PFSK-1 (cell line): ENCODE results near the gene COPS8.

Experiments
- FOXP2 ChIP-seq: optimal IDR thresholded peaks from 2 replicates; pipeline ENCODE3; 2011; ENCODE audit warnings: borderline replicate concordance, control low read depth, inconsistent platforms; ENCODE audit not compliant: insufficient read depth; ENCODE audit errors: extremely low read length, extremely low read depth
- POLR2AphosphoS5 ChIP-seq: IDR thresholded peaks from 2 replicates; pipeline ENCODE4 v1.6.1; 2012; ENCODE audit warnings: low read depth, mild to moderate bottlenecking, control low read depth, low read length, moderate library complexity
- SIN3A ChIP-seq: IDR thresholded peaks from 2 replicates; pipeline ENCODE4 v1.6.1; 2012; ENCODE audit warnings: mild to moderate bottlenecking, low read length, moderate library complexity, borderline replicate concordance; ENCODE audit not compliant: insufficient read depth
- TAF1 ChIP-seq: IDR thresholded peaks from 2 replicates; pipeline ENCODE4 v1.6.1; 2012; ENCODE audit warnings: low read length, control low read depth, borderline replicate concordance; ENCODE audit not compliant: insufficient read depth
- TF ChIP-seq, protein P1 (sequence below), 2 experiments: IDR thresholded peaks; 2 replicates each; pipeline versions ENCODE4 v1.6.1 to v1.8.0; 2011 to 2012; ENCODE audit warnings: low read depth in 2 of 2, low read length in 2 of 2, control low read depth in 1 of 2, inconsistent platforms in 1 of 2, mild to moderate bottlenecking in 1 of 2, moderate library complexity in 1 of 2; ENCODE audit not compliant: insufficient read depth in 1 of 2

DNA sequence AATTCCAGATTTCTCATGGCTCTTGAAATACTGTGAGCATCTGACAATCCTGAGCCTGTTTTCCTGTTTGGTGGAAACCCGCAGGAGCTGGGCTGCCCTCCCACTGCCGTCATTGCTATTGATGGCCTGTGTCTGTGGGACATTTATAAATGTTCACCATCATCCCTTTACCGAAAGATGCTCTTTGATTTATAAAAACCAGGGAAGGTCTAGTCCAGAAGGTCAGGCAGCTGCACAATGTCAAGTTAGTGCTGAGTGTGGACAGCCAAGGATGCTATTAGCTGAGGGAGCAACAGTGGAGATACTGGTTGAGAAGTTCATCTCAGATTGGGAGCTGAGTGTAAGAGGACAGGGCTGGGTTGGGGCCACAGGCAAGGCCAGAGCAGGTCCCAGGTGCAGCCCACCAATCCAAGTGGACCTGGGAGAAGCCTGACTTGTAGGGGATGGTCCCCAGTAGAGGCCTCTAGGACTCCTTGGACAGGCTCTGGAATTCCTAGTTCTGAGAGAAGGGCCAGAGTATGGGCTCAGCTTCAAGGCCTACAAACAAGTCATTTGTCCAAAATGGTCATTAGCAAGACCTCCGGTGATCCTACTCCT lies 55.1 kb downstream of the COPS8 start:
- TF ChIP-seq POLR2AphosphoS5 (no peak), TAF1 (no peak), SIN3A (no peak), FOXP2 (no peak)
- TF ChIP-seq, protein P1, sequence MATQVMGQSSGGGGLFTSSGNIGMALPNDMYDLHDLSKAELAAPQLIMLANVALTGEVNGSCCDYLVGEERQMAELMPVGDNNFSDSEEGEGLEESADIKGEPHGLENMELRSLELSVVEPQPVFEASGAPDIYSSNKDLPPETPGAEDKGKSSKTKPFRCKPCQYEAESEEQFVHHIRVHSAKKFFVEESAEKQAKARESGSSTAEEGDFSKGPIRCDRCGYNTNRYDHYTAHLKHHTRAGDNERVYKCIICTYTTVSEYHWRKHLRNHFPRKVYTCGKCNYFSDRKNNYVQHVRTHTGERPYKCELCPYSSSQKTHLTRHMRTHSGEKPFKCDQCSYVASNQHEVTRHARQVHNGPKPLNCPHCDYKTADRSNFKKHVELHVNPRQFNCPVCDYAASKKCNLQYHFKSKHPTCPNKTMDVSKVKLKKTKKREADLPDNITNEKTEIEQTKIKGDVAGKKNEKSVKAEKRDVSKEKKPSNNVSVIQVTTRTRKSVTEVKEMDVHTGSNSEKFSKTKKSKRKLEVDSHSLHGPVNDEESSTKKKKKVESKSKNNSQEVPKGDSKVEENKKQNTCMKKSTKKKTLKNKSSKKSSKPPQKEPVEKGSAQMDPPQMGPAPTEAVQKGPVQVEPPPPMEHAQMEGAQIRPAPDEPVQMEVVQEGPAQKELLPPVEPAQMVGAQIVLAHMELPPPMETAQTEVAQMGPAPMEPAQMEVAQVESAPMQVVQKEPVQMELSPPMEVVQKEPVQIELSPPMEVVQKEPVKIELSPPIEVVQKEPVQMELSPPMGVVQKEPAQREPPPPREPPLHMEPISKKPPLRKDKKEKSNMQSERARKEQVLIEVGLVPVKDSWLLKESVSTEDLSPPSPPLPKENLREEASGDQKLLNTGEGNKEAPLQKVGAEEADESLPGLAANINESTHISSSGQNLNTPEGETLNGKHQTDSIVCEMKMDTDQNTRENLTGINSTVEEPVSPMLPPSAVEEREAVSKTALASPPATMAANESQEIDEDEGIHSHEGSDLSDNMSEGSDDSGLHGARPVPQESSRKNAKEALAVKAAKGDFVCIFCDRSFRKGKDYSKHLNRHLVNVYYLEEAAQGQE (IDR thresholded peaks at IDR 0.05; ENCODE audit: insufficient read depth in 1 of 2, low read depth in 2 of 2, low read length in 2 of 2) = no peak
